GM19239 (cell line): ENCODE data around the gene GJD4.
A peak's percentile ranks its signal among the peaks of the same experiment; 100 is the strongest.

ENCODE experiments used
- DNase-seq: peaks from one replicate; pipeline ENCODE4 v3.0.0; 2011; ENCODE audit warnings: low spot score; ENCODE audit not compliant: insufficient read length
- FAIRE-seq: peaks from 2 replicates; lab custom pipeline; 2011; peaks lifted over from hg19 to GRCh38; lab: Jason Lieb, UNC

The GJD4 gene

DNA sequence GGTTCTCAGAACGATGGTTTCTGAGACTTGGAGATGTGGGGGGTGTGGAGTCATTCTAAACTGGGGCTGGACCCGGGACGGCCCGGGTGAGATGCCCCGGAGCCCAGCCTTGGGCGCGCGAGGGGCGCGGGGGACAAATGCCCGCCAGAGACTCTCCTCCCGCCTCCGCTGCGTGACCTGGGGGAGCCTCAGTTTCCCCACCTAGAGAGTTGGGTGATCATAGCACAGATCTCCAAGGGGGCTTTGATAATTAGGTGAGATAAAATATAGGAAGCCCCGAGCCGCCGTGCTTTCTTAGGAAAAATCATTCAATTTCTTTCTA, 37.6 kb downstream of the GJD4 start:
- FAIRE-seq (no peak), DNase-seq (no peak)

DNA sequence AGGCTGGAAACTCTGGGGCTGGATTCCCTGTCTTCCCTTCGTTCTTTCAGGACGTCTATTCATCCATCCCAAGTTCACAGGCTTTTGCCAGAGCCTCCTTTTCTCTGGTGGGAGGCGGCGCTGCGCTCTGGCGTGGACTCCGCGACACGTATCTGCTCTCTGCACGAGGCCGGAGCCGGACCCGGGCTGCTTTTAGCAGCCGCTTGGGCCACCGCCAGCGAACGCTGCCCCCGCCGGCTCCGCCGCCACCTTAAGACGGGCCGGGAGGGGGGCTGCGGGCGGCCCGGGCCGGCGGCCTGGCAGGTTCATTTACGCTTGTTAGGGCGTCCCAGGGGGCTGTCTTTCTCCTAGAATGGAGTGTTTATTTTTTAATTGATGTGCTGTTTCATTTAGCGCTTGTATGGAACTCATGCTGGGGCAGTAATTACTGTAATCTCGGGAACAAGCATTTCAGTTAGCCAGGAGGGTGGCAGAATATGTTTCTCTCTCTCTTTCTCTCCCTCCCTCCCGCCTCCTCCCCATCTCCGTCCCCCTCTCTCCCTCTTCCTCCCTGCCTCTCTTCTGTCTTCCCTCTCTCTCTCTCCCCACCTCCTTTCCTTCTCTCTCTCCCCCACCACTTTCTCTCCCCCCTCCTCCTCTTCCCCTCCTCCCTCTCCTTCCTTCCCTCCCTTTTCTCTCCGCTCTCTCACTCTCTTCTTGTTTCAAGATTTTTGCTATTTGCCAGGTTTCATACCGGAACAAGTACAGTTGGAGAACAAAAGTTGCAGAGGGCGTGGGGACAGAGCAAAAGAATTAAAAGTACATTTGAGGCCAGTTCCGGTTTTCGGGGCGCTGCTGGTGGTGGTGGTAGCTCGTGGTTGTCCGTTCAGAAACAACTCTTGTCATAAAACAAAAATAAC, 38.3 kb downstream of the GJD4 start:
- FAIRE-seq: no peak
- DNase-seq: peak; percentile 13

GRCh38 chr10:35644050-35644950, 39.2 kb downstream of the GJD4 start:
- FAIRE-seq (no peak), DNase-seq (no peak)

- no peak for FAIRE-seq
These were observed 45.8 kb downstream of the GJD4 start for GRCh38 chr10:35650894-35651293.

GRCh38 chr10:35652824-35653223, 47.7 kb downstream of the GJD4 start:
- FAIRE-seq: no peak
- no peak for DNase-seq

More at GRCh38 chr10:35650894-35651293, 45.8 kb downstream of the GJD4 start:
- no peak for DNase-seq

GRCh38 chr10:35657621-35658020, 52.5 kb downstream of the GJD4 start:
- FAIRE-seq: no peak
- no peak for DNase-seq
